HepG2 (cell line): Measurements from ENCODE around the gene BABAM1. TPM values are rescaled to one million over a fixed set of nuclear protein-coding genes. Genes with fewer than 3 reads are reported as not detected.

Experiments used
- HDAC2 ChIP-seq: sonication (generic); formaldehyde crosslinking; IDR thresholded peaks from 2 replicates; pipeline ENCODE4 v1.4.0; 2020; ENCODE audit warnings: missing genetic modification reagents
- NBN ChIP-seq: fragments of 450-650 bp; conservative IDR thresholded peaks from 2 replicates; pipeline ENCODE4 v1.6.1; 2017
- SALL1 ChIP-seq: sonication (generic); formaldehyde crosslinking; IDR thresholded peaks from 2 replicates; pipeline ENCODE4 v1.8.0; 2022; ENCODE audit warnings: mild to moderate bottlenecking, missing genetic modification reagents
- SRSF1 ChIP-seq: fragments of 200-400 bp; formaldehyde crosslinking; optimal IDR thresholded peaks from 2 replicates; pipeline ENCODE3; 2017; ENCODE audit warnings: mild to moderate bottlenecking, low read depth, low read length, moderate library complexity
- ZBTB20 ChIP-seq: sonication (generic); formaldehyde crosslinking; IDR thresholded peaks from 2 replicates; pipeline ENCODE4 v1.8.1; 2023; ENCODE audit warnings: missing genetic modification reagents, low read depth, mild to moderate bottlenecking, borderline replicate concordance
- ZNF230 ChIP-seq: sonication (generic); formaldehyde crosslinking; IDR thresholded peaks from 2 replicates; pipeline ENCODE4 v1.4.0; 2020; ENCODE audit warnings: mild to moderate bottlenecking, missing genetic modification reagents
- ZNF251 ChIP-seq: sonication (generic); formaldehyde crosslinking; IDR thresholded peaks from 2 replicates; pipeline ENCODE4 v1.9.0; 2021; ENCODE audit warnings: mild to moderate bottlenecking, missing genetic modification reagents
- ZNF282 ChIP-seq: fragments of 450-650 bp; IDR thresholded peaks from 2 replicates; pipeline ENCODE4 v1.6.1; 2018; ENCODE audit not compliant: partially characterized antibody
- ZNF33A ChIP-seq: sonication (generic); formaldehyde crosslinking; IDR thresholded peaks from 2 replicates; pipeline ENCODE4 v1.5.1; 2020; ENCODE audit warnings: missing genetic modification reagents, mild to moderate bottlenecking, moderate library complexity, borderline replicate concordance
- ZNF562 ChIP-seq: sonication (generic); formaldehyde crosslinking; IDR thresholded peaks from 2 replicates; pipeline ENCODE4 v1.8.0; 2022; ENCODE audit warnings: missing genetic modification reagents, borderline replicate concordance
- ZNF619 ChIP-seq: sonication (generic); formaldehyde crosslinking; IDR thresholded peaks from 2 replicates; pipeline ENCODE4 v1.4.0; 2020; ENCODE audit warnings: mild to moderate bottlenecking, missing genetic modification reagents
- polyA plus RNA-seq, 8 experiments: library from polyadenylated mRNA; depleted of rRNA in 3 of 8; stranded (reverse) in 7 of 8; unstranded in 1 of 8; fragments of >200 nt; fragmentation: Illumina TruSeq in 4 of 8; extraction: Trizol in 4 of 8; gene quantifications; 2 replicates each; pipeline versions ENCODE4 v1.2.1 to v1.2.3, GENCODE V29; 2011 to 2016; ENCODE audit warnings: low read depth in 4 of 8, missing spikeins in 1 of 8, mixed read lengths in 1 of 8; ENCODE audit not compliant: insufficient read depth in 1 of 8
- total RNA-seq, 5 experiments: library from RNA; depleted of rRNA; stranded (reverse); fragments of >200 nt; fragmentation: Illumina TruSeq; extraction: Trizol; gene quantifications; 2 replicates each; pipeline ENCODE4 v1.2.3, GENCODE V29; 2016; ENCODE audit warnings: low read depth in 1 of 5
- TF ChIP-seq, protein P1 (sequence below): sonication (generic); formaldehyde crosslinking; IDR thresholded peaks from 2 replicates; pipeline ENCODE4 v1.5.0; 2020; ENCODE audit warnings: mild to moderate bottlenecking, missing genetic modification reagents
- TF ChIP-seq, protein P2 (sequence below): IDR thresholded peaks from 2 replicates; pipeline ENCODE4 v1.6.1; 2016; ENCODE audit warnings: missing compliant biosample characterization, missing genetic modification reagents, borderline replicate concordance
- TF ChIP-seq, protein P3 (sequence below): sonication (generic); formaldehyde crosslinking; IDR thresholded peaks from 2 replicates; pipeline ENCODE4 v1.4.0; 2020; ENCODE audit warnings: mild to moderate bottlenecking, missing genetic modification reagents
- TF ChIP-seq, protein P4 (sequence below): sonication (generic); formaldehyde crosslinking; IDR thresholded peaks from 2 replicates; pipeline ENCODE4 v1.4.0; 2020; ENCODE audit warnings: missing genetic modification reagents
- TF ChIP-seq, protein P5 (sequence below): sonication (generic); formaldehyde crosslinking; IDR thresholded peaks from 2 replicates; pipeline ENCODE4 v1.4.0; 2020; ENCODE audit warnings: missing genetic modification reagents, mild to moderate bottlenecking, borderline replicate concordance
- TF ChIP-seq, protein P6 (sequence below): sonication (generic); formaldehyde crosslinking; IDR thresholded peaks from 2 replicates; pipeline ENCODE4 v1.9.0; 2021; ENCODE audit warnings: missing genetic modification reagents, borderline replicate concordance

BABAM1 gene
- total and polyA plus RNA-seq, 2 of the 13 experiments (the other 11 are each of a cell fraction or from before 2014, with no cell fraction given): 70.0 to 82.0 TPM

DNA sequence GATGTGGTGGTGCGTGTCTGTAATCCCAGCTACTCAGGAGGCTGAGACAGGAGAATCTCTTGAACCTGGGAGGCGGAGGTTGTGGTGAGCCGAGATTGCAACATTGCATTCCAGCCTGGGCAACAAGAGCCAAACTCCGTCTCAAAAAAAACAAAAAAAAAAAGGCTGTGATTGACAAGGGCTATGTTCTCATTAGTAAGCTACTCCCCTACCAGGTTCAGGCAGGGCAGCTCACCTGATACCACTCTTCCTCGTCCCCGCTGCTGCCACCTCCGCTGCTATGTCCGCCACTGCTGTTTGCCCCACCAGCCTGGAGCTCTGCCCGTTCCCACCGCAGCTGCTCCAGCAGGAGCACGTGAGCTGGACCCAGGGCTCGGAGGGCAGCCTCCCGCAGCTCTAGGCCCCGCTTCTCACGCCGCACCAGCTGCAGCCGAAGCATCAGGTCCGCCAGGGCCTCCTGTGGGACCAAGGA lies 12.1 kb upstream of the BABAM1 start (continued):
- TF ChIP-seq, protein P1, sequence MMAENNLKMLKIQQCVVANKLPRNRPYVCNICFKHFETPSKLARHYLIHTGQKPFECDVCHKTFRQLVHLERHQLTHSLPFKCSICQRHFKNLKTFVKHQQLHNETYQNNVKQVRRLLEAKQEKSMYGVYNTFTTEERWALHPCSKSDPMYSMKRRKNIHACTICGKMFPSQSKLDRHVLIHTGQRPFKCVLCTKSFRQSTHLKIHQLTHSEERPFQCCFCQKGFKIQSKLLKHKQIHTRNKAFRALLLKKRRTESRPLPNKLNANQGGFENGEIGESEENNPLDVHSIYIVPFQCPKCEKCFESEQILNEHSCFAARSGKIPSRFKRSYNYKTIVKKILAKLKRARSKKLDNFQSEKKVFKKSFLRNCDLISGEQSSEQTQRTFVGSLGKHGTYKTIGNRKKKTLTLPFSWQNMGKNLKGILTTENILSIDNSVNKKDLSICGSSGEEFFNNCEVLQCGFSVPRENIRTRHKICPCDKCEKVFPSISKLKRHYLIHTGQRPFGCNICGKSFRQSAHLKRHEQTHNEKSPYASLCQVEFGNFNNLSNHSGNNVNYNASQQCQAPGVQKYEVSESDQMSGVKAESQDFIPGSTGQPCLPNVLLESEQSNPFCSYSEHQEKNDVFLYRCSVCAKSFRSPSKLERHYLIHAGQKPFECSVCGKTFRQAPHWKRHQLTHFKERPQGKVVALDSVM (CRISPR knock-in tag): peak; percentile 99
- TF ChIP-seq SRSF1: no peak
- TF ChIP-seq ZNF619: 0 out of 2 replicates have a peak, but pooled peaks have one; percentile 32
- TF ChIP-seq, protein P2, sequence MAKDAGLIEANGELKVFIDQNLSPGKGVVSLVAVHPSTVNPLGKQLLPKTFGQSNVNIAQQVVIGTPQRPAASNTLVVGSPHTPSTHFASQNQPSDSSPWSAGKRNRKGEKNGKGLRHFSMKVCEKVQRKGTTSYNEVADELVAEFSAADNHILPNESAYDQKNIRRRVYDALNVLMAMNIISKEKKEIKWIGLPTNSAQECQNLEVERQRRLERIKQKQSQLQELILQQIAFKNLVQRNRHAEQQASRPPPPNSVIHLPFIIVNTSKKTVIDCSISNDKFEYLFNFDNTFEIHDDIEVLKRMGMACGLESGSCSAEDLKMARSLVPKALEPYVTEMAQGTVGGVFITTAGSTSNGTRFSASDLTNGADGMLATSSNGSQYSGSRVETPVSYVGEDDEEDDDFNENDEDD (CRISPR knock-in tag): peak; percentile 67; the same call in 1 of the 2 replicates
- TF ChIP-seq ZNF562: no peak
- no peak for TF ChIP-seq NBN
- TF ChIP-seq, protein P3, sequence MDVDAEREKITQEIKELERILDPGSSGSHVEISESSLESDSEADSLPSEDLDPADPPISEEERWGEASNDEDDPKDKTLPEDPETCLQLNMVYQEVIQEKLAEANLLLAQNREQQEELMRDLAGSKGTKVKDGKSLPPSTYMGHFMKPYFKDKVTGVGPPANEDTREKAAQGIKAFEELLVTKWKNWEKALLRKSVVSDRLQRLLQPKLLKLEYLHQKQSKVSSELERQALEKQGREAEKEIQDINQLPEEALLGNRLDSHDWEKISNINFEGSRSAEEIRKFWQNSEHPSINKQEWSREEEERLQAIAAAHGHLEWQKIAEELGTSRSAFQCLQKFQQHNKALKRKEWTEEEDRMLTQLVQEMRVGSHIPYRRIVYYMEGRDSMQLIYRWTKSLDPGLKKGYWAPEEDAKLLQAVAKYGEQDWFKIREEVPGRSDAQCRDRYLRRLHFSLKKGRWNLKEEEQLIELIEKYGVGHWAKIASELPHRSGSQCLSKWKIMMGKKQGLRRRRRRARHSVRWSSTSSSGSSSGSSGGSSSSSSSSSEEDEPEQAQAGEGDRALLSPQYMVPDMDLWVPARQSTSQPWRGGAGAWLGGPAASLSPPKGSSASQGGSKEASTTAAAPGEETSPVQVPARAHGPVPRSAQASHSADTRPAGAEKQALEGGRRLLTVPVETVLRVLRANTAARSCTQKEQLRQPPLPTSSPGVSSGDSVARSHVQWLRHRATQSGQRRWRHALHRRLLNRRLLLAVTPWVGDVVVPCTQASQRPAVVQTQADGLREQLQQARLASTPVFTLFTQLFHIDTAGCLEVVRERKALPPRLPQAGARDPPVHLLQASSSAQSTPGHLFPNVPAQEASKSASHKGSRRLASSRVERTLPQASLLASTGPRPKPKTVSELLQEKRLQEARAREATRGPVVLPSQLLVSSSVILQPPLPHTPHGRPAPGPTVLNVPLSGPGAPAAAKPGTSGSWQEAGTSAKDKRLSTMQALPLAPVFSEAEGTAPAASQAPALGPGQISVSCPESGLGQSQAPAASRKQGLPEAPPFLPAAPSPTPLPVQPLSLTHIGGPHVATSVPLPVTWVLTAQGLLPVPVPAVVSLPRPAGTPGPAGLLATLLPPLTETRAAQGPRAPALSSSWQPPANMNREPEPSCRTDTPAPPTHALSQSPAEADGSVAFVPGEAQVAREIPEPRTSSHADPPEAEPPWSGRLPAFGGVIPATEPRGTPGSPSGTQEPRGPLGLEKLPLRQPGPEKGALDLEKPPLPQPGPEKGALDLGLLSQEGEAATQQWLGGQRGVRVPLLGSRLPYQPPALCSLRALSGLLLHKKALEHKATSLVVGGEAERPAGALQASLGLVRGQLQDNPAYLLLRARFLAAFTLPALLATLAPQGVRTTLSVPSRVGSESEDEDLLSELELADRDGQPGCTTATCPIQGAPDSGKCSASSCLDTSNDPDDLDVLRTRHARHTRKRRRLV: no peak
- TF ChIP-seq HDAC2 (CRISPR knock-in tag): peak; percentile 10; the same call in 1 of the 2 replicates
- TF ChIP-seq, protein P4, sequence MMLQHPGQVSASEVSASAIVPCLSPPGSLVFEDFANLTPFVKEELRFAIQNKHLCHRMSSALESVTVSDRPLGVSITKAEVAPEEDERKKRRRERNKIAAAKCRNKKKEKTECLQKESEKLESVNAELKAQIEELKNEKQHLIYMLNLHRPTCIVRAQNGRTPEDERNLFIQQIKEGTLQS (CRISPR knock-in tag): no peak
- TF ChIP-seq, protein P5, sequence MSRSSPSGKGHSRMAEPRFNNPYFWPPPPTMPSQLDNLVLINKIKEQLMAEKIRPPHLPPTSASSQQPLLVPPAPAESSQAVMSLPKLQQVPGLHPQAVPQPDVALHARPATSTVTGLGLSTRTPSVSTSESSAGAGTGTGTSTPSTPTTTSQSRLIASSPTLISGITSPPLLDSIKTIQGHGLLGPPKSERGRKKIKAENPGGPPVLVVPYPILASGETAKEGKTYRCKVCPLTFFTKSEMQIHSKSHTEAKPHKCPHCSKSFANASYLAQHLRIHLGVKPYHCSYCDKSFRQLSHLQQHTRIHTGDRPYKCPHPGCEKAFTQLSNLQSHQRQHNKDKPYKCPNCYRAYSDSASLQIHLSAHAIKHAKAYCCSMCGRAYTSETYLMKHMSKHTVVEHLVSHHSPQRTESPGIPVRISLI (CRISPR knock-in tag): peak; percentile 94
- TF ChIP-seq, protein P6, sequence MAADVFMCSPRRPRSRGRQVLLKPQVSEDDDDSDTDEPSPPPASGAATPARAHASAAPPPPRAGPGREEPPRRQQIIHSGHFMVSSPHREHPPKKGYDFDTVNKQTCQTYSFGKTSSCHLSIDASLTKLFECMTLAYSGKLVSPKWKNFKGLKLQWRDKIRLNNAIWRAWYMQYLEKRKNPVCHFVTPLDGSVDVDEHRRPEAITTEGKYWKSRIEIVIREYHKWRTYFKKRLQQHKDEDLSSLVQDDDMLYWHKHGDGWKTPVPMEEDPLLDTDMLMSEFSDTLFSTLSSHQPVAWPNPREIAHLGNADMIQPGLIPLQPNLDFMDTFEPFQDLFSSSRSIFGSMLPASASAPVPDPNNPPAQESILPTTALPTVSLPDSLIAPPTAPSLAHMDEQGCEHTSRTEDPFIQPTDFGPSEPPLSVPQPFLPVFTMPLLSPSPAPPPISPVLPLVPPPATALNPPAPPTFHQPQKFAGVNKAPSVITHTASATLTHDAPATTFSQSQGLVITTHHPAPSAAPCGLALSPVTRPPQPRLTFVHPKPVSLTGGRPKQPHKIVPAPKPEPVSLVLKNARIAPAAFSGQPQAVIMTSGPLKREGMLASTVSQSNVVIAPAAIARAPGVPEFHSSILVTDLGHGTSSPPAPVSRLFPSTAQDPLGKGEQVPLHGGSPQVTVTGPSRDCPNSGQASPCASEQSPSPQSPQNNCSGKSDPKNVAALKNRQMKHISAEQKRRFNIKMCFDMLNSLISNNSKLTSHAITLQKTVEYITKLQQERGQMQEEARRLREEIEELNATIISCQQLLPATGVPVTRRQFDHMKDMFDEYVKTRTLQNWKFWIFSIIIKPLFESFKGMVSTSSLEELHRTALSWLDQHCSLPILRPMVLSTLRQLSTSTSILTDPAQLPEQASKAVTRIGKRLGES: no peak
- TF ChIP-seq SALL1: peak; percentile 60
- TF ChIP-seq ZNF282: no peak
- no peak for TF ChIP-seq ZNF251 (CRISPR knock-in tag)
- no peak for TF ChIP-seq ZNF33A (CRISPR knock-in tag)
- TF ChIP-seq ZNF230 (CRISPR knock-in tag): no peak
- no peak for TF ChIP-seq ZBTB20 (CRISPR knock-in tag)
